MCF 10A (cell line): Measurements from ENCODE around the gene FGF18. TPM values are rescaled to one million over a fixed set of nuclear protein-coding genes. Genes with fewer than 3 reads are reported as not detected.
"Not testable (repeated sequence)": the region's sequence is repeated elsewhere in the genome, so short reads cannot be mapped to it uniquely, and the experiment has no call there.

Experiments
- Bru-seq: library from RNA; stranded (reverse); fragments of 400-500 nt; gene quantifications from one replicate; lab custom pipeline; 2021; lab: Mats Ljungman, UMichigan
- BruChase-seq, 2 experiments: library from RNA; stranded (reverse); fragments of 400-500 nt; gene quantifications; one replicate each; lab custom pipeline; 2021; lab: Mats Ljungman, UMichigan
- BruUV-seq: library from RNA; stranded (reverse); fragments of 400-500 nt; replicated peaks from 2 replicates; lab custom pipeline; 2021; lab: Mats Ljungman, UMichigan
- CTCF ChIA-PET: fragments of 300-600 bp; sonication (Branson Sonifier 250); formaldehyde crosslinking; extraction: SDS; loops from one replicate; lab custom pipeline; 2021; ENCODE audit warnings: antibody characterized with exemption, inconsistent platforms; lab: Yijun Ruan, JAX
- POLR2A ChIA-PET: fragments of 300-600, 350-650 bp; sonication (Branson Sonifier 250); formaldehyde crosslinking; extraction: SDS; loops from one replicate; lab custom pipeline; 2020; ENCODE audit warnings: antibody characterized with exemption, inconsistent platforms; lab: Yijun Ruan, JAX
- DNase-seq: peaks from one replicate; pipeline ENCODE4 v3.0.0-alpha.2; 2018; ENCODE audit not compliant: unreplicated experiment
- H3K27ac Mint-ChIP-seq: one replicate; pipeline ENCODE4 v1.8.0; 2022; ENCODE audit warnings: mild to moderate bottlenecking, low read depth, mixed read lengths; ENCODE audit not compliant: unreplicated experiment
- H3K27me3 Mint-ChIP-seq: one replicate; pipeline ENCODE4 v1.8.0; 2022; ENCODE audit warnings: mixed read lengths; ENCODE audit not compliant: insufficient read depth, unreplicated experiment
- H3K36me3 Mint-ChIP-seq: one replicate; pipeline ENCODE4 v1.8.0; 2022; ENCODE audit warnings: mild to moderate bottlenecking, moderate library complexity, mixed read lengths; ENCODE audit not compliant: insufficient read depth, unreplicated experiment
- H3K4me1 Mint-ChIP-seq: one replicate; pipeline ENCODE4 v1.8.0; 2022; ENCODE audit warnings: mixed read lengths; ENCODE audit not compliant: insufficient read depth, unreplicated experiment
- H3K4me3 Mint-ChIP-seq: one replicate; pipeline ENCODE4 v1.8.0; 2022; ENCODE audit warnings: mild to moderate bottlenecking, moderate library complexity, mixed read lengths; ENCODE audit not compliant: unreplicated experiment
- H3K9me3 Mint-ChIP-seq: one replicate; pipeline ENCODE4 v1.8.0; 2022; ENCODE audit warnings: mixed read lengths; ENCODE audit not compliant: unreplicated experiment
- intact Hi-C: fragments of 100-400 bp; cut with micrococcal nuclease; formaldehyde crosslinking; loops from 2 replicates; pipeline ENCODE4 v1.14.1; 2022
- long read RNA-seq: library from polyadenylated mRNA; stranded (forward); transcript quantifications from one replicate; pipeline ENCODE4 v2.0.0, GENCODE V29; 2022
- total RNA-seq: library from RNA; stranded (reverse); gene quantifications from 2 replicates; pipeline ENCODE4 v1.2.3, GENCODE V29; 2022
- TF ChIP-seq, protein P1 (sequence below): fragments of 200-600 bp; IDR thresholded peaks from one replicate; pipeline ENCODE4 v1.8.0; 2022; ENCODE audit warnings: antibody characterized with exemption, mild to moderate bottlenecking; ENCODE audit not compliant: unreplicated experiment

The FGF18 gene
- total RNA-seq (not detected in 2 replicates), Bru-seq, nascent RNA (percentile 53 among the genes with signal in this experiment), BruChase-seq, experiment 1, labeled RNA remaining after a 6-hour chase (percentile 41 among the genes with signal in this experiment), BruChase-seq, experiment 2, labeled RNA remaining after a 2-hour chase (percentile 44 among the genes with signal in this experiment)
- long read RNA-seq: 0 reads

DNA sequence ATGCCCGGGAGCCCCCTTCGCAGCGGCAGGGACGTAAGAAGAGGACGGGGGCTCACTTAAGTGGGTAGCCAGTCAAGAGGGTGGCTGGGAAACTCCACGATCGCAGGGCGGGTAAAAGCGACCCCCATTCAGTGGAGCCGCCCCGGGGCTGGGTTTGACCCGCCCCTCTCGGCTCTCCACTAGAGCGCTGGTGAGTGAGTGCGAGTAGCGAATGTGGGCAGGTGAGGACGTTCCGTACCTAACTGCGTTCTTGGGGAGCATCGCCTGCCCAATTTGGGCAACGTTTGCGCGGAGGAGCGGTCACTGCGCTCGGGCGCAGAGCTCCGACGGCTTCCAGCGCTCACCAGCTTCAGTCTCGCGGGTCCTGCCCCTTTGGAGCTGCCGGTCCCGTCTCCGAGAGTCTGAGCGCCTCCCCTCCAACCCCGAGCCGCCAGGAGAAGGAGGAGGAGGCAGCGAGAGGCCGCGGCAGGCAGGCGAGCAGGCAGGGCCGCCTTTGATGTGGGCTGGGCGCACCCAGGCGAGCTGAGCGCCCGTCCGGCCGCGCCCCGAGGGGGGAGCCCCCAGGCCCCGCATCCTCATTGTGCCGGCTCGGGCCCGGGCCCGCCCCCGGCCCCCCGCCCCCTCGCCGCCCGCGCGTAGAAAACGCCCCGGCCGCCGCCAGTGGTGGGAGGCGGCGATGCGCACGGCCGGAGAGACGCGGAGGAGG lies at the start of gene FGF18:
Gene FGF18 (plus strand): TSS at position 666 of the 706 bp plus-strand sequence. CDS start 553 bp downstream, outside the sequence.
- POLR2A ChIA-PET: interaction anchor here (0.5 to 2.0 kb wide), 15 partner anchors 11 to 736 kb away, joined by 3 to 16 read pairs (median 3); no protein-coding TSS in a partner anchor
- CTCF ChIA-PET: interaction anchor here (0.6 to 7.6 kb wide), 55 partner anchors 8 to 864 kb away, joined by 3 to 191 read pairs (median 5); no protein-coding TSS in a partner anchor
- peaks cover 48% of the 10 kb centered on the region for H3K36me3 Mint-ChIP-seq
- intact Hi-C loops: loop anchor here (1.0 to 10.0 kb wide), 7 partner anchors 65 to 770 kb away; partner anchors contain the start of genes FBXW11 and STK10
- H3K4me1 Mint-ChIP-seq: peaks cover 31% of the 10 kb centered on the region
- peak; percentile 66 for DNase-seq
- peak within 1 kb of the TSS; percentile 71 for H3K4me3 Mint-ChIP-seq
- no peak within 1 kb of the TSS for H3K27ac Mint-ChIP-seq
- TF ChIP-seq, protein P1, sequence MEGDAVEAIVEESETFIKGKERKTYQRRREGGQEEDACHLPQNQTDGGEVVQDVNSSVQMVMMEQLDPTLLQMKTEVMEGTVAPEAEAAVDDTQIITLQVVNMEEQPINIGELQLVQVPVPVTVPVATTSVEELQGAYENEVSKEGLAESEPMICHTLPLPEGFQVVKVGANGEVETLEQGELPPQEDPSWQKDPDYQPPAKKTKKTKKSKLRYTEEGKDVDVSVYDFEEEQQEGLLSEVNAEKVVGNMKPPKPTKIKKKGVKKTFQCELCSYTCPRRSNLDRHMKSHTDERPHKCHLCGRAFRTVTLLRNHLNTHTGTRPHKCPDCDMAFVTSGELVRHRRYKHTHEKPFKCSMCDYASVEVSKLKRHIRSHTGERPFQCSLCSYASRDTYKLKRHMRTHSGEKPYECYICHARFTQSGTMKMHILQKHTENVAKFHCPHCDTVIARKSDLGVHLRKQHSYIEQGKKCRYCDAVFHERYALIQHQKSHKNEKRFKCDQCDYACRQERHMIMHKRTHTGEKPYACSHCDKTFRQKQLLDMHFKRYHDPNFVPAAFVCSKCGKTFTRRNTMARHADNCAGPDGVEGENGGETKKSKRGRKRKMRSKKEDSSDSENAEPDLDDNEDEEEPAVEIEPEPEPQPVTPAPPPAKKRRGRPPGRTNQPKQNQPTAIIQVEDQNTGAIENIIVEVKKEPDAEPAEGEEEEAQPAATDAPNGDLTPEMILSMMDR: no peak
- H3K27me3 Mint-ChIP-seq: no peaks in the 10 kb centered on the region
- BruUV-seq: no TSS peak
- no peaks in the 10 kb centered on the region for H3K9me3 Mint-ChIP-seq

GRCh38 chr5:171369898-171370297 lies 49.5 kb upstream of the FGF18 start:
- BruUV-seq: no TSS peak
- DNase-seq: no peak
- H3K36me3 Mint-ChIP-seq: no peaks in the 10 kb centered on the region
- no peak overlapping the region for H3K4me3 Mint-ChIP-seq
- no peak overlapping the region for H3K27ac Mint-ChIP-seq
- intact Hi-C loops: no loop called here
- POLR2A ChIA-PET: interaction anchor here (0.6 kb wide), 1 partner anchor 459 kb away, joined by 3 read pairs; no protein-coding TSS in a partner anchor
- CTCF ChIA-PET: interaction anchor here (0.7 to 1.1 kb wide), 3 partner anchors 13 to 543 kb away, joined by 3 to 4 read pairs (median 4); no protein-coding TSS in a partner anchor
- no peaks in the 10 kb centered on the region for H3K27me3 Mint-ChIP-seq
- TF ChIP-seq, protein P1: no peak
- no peaks in the 10 kb centered on the region for H3K4me1 Mint-ChIP-seq
- no peaks in the 10 kb centered on the region for H3K9me3 Mint-ChIP-seq

GRCh38 chr5:171370881-171371280 lies 48.6 kb upstream of the FGF18 start:
- DNase-seq: peak; percentile 38
- CTCF ChIA-PET: interaction anchor here (0.7 to 1.1 kb wide), 3 partner anchors 29 to 544 kb away, joined by 3 to 4 read pairs (median 3); no protein-coding TSS in a partner anchor
- H3K4me3 Mint-ChIP-seq, H3K9me3 Mint-ChIP-seq, intact Hi-C loops, H3K27ac Mint-ChIP-seq, POLR2A ChIA-PET, H3K36me3 Mint-ChIP-seq, BruUV-seq, H3K27me3 Mint-ChIP-seq, H3K4me1 Mint-ChIP-seq: not testable (repeated sequence)
- TF ChIP-seq, protein P1: peak; percentile 32

DNA sequence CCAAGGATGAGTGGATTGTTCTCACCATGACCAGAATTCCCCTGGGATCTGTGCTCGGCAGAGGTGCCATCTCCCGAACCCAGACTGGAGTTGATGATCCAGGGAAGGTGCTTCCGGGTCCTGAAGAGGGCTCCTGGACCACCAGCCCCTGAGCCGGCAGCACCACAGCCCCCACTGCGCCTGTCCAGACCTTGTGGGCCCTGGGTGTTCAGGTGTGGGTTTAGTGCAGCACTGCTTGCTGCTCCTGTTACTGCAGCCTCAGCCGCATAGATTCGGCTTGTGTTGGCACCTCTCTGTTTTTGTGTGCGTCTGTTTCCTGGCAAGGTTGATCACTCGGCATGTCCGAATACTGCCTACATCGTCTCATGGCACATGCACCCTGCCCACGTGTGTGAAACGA lies 48.1 kb upstream of the FGF18 start:
- POLR2A ChIA-PET: interaction anchor here (1.2 kb wide), 1 partner anchor 15 kb away, joined by 3 read pairs; no protein-coding TSS in a partner anchor

More for the DNA sequence above, 48.1 kb upstream of the FGF18 start:
- DNase-seq: no peak
- Mint-ChIP-seq H3K36me3 (no peaks in the 10 kb centered on the region), H3K4me3 (no peak overlapping the region), H3K27ac (no peak overlapping the region), H3K9me3 (no peaks in the 10 kb centered on the region), H3K27me3 (no peaks in the 10 kb centered on the region), H3K4me1 (no peaks in the 10 kb centered on the region)
- TF ChIP-seq, protein P1: no peak
- intact Hi-C loops: no loop called here
- CTCF ChIA-PET: interaction anchor here (0.7 to 0.8 kb wide), 2 partner anchors 219 to 1478 kb away, joined by 3 read pairs; no protein-coding TSS in a partner anchor
- no TSS peak for BruUV-seq
